RWPE2 (cell line): ENCODE data around the gene MSX1.

Source experiments
- ATAC-seq: fragments of 200-7000 bp; cut with Tn5 transposase; 3 replicates; pipeline ENCODE4 v1.9.1; 2021; ENCODE audit warnings: low read depth
- DNase-seq: peaks from one replicate; pipeline ENCODE4 v3.0.0-alpha.2; 2020; ENCODE audit warnings: low spot score
- H3K27ac ChIP-seq: fragments of 450-650 bp; 2 replicates; pipeline ENCODE4 v1.5.1; 2017; ENCODE audit warnings: mild to moderate bottlenecking; ENCODE audit not compliant: poor library complexity, severe bottlenecking
- H3K27me3 ChIP-seq: fragments of 250-450 bp; sonication (Bioruptor Pico); 2 replicates; pipeline ENCODE4 v1.5.1; 2021; ENCODE audit warnings: mild to moderate bottlenecking, moderate library complexity; ENCODE audit not compliant: insufficient read depth, poor library complexity, severe bottlenecking
- H3K36me3 ChIP-seq: fragments of 250-450 bp; sonication (Bioruptor Pico); 2 replicates; pipeline ENCODE4 v1.5.1; 2020; ENCODE audit warnings: low read depth, mild to moderate bottlenecking, moderate library complexity
- H3K4me1 ChIP-seq: fragments of 250-450 bp; sonication (Bioruptor Pico); 2 replicates; pipeline ENCODE4 v1.5.1; 2021; ENCODE audit warnings: mild to moderate bottlenecking, moderate library complexity; ENCODE audit not compliant: insufficient read depth, poor library complexity, severe bottlenecking
- H3K4me3 ChIP-seq: fragments of 250-450 bp; sonication (Bioruptor Pico); 2 replicates; pipeline ENCODE4 v1.5.1; 2021; ENCODE audit warnings: mild to moderate bottlenecking, moderate library complexity; ENCODE audit not compliant: severe bottlenecking
- H3K9me3 ChIP-seq: fragments of 250-450 bp; sonication (Bioruptor Pico); 2 replicates; pipeline ENCODE4 v1.5.1; 2021; ENCODE audit warnings: mild to moderate bottlenecking, moderate library complexity; ENCODE audit not compliant: severe bottlenecking
- TF ChIP-seq, protein P1 (sequence below): fragments of 450-650 bp; IDR thresholded peaks from one replicate; pipeline ENCODE4 v1.5.1; 2017; ENCODE audit warnings: mild to moderate bottlenecking, moderate library complexity; ENCODE audit not compliant: poor library complexity, severe bottlenecking

Gene MSX1

DNA sequence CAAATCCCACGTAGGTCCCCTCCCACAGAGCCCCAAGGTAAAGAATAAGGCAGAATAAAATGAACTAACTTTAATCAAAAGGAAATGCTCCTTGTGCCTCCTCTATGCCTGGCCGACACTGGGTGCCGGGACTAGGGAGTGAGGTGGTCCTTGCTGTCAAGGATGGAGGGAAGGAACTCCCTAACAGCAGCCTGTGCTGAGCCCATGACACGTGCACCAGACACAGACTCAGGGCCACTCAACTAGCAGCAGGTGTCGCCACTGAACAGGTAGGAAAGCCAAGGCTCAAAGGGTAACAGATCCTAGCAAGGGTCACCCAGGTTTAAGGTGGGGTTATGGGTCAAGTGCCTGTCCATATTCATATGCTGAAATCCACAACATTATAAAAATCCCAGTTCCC is 29.2 kb downstream of the MSX1 start:
- no peaks in the 10 kb centered on the region for H3K9me3 ChIP-seq
- H3K4me1 ChIP-seq = no peaks in the 10 kb centered on the region
- DNase-seq (no peak), ATAC-seq (no peak)
- peaks cover 13% of the 10 kb centered on the region for H3K27me3 ChIP-seq
- H3K27ac ChIP-seq = no peak overlapping the region
- H3K36me3 ChIP-seq = no peaks in the 10 kb centered on the region
- TF ChIP-seq, protein P1, sequence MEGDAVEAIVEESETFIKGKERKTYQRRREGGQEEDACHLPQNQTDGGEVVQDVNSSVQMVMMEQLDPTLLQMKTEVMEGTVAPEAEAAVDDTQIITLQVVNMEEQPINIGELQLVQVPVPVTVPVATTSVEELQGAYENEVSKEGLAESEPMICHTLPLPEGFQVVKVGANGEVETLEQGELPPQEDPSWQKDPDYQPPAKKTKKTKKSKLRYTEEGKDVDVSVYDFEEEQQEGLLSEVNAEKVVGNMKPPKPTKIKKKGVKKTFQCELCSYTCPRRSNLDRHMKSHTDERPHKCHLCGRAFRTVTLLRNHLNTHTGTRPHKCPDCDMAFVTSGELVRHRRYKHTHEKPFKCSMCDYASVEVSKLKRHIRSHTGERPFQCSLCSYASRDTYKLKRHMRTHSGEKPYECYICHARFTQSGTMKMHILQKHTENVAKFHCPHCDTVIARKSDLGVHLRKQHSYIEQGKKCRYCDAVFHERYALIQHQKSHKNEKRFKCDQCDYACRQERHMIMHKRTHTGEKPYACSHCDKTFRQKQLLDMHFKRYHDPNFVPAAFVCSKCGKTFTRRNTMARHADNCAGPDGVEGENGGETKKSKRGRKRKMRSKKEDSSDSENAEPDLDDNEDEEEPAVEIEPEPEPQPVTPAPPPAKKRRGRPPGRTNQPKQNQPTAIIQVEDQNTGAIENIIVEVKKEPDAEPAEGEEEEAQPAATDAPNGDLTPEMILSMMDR = no peak
- no peak overlapping the region for H3K4me3 ChIP-seq

DNA sequence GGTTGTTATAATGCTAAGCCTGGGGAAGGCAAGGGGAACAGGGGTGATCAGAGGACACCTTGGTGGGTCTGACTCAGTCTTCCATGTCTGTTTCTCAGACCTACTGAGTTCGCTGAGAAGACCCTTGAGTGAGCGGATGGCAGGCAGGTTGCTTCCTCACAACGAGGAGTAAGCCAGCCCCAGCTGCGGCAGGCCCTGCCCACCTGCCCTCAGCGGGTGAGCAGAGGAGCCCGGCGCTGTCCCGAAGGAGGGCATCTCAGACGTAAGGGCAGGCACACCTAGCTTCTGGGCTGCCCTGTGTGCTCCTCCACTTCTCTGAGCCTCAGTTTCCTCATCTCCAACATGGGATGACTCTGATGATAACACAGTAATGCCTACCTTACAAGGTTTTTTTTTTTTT is 30.3 kb downstream of the MSX1 start:
- H3K27me3 ChIP-seq = peaks cover 6% of the 10 kb centered on the region
- DNase-seq (no peak), ATAC-seq (no peak)
- H3K9me3 ChIP-seq = no peaks in the 10 kb centered on the region
- H3K4me3 ChIP-seq = no peak overlapping the region
- no peaks in the 10 kb centered on the region for H3K4me1 ChIP-seq
- no peaks in the 10 kb centered on the region for H3K36me3 ChIP-seq
- no peak overlapping the region for H3K27ac ChIP-seq
- TF ChIP-seq, protein P1 = no peak

DNA sequence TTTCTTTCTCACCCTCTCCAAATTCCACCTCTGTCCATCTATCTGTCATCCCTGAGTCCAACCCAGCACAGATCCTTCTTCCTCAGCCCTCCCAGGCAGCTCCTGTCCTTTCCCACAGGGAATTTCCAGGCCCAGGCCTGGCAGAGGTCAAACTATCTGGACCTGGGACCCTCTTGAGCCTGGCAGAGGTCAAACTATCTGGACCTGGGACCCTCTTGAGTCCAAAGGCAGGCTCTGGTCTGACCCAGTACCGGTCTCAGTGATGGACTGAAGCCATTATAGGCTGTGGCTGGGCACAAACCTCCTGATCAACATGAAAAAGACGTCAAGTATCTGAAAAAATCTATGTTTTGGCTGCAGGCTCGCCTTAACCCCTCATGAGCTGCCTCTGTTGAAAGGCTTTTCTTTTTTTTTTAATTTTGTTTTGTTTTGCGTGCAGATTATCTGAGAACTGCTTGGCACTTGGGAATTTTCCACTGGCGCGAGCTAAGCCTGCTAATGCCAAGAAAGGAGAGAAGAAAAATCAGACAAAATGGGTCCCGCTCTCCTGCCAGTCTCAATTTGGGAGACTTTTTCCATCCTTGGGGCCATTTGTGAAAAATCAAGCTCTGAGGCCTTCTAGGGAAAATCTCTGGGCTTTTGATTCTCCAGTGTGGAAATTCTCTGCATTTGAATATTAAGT is 31.2 kb downstream of the MSX1 start:
- DNase-seq (no peak), ATAC-seq (no peak)
- H3K4me1 ChIP-seq = no peaks in the 10 kb centered on the region
- no peak overlapping the region for H3K27ac ChIP-seq
- H3K36me3 ChIP-seq = no peaks in the 10 kb centered on the region
- H3K9me3 ChIP-seq = no peaks in the 10 kb centered on the region
- no peak overlapping the region for H3K4me3 ChIP-seq
- H3K27me3 ChIP-seq = peaks cover 3% of the 10 kb centered on the region
- TF ChIP-seq, protein P1 = no peak

DNA sequence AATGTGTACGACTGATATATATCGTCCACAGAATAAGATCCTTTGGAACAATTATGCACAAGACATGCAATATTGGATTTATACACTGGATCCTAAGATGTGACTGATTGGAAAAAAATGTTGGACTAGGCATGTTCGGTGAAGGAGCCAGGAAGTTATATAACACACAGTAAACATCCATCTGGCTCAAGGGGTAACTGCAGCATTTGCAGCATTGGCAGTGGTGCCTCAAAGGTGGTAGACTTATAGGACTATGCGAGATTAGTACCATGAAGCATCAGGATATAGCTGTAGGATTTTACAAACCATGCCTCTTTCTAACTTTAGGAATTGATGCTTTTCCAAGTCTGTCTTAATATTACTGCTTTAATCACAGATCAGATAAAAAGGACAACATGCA is 34.3 kb downstream of the MSX1 start:
- TF ChIP-seq, protein P1 = no peak
- DNase-seq (no peak), ATAC-seq (no peak)
- no peak overlapping the region for H3K27ac ChIP-seq
- no peaks in the 10 kb centered on the region for H3K36me3 ChIP-seq
- H3K9me3 ChIP-seq = no peaks in the 10 kb centered on the region
- peaks cover 3% of the 10 kb centered on the region for H3K27me3 ChIP-seq
- no peak overlapping the region for H3K4me3 ChIP-seq
- H3K4me1 ChIP-seq = no peaks in the 10 kb centered on the region

DNA sequence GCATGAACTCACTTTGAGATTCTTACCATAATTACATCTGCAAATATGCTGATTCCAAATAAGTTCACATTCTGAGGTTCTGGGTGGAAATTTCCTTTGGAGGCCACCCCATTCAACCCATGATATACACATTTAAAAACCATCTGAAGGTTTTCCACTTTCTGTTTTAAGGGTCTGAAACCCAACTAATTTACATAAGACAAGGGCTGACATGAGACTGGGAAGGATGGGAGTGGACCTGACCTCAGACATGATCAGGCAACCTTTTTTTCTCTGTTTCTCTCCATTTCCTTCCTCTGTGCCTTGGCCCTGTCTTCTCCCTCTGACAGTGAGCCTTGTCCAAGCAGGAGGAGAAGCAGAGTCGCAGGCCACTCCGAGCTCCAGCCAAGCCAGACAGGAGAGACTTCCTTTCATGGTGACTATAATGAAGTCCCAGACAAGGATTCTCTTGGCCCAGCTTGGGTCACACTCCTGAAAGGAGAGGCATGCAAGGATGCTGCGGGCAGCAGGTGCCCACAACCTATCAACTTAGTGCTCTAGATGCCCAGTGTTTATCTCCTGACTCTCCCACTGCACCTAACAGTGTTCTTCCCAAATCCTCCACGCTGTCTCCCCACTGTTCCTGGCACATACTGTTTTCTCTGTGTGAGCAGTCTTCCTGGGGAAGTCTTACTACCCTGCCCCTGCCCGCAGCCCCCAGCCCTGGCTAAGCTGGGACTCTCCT is 39.9 kb downstream of the MSX1 start:
- ATAC-seq = no peak

More for the DNA sequence above, 39.9 kb downstream of the MSX1 start:
- TF ChIP-seq, protein P1 = no peak
- H3K9me3 ChIP-seq = no peaks in the 10 kb centered on the region
- H3K4me3 ChIP-seq = no peak overlapping the region
- H3K4me1 ChIP-seq = no peaks in the 10 kb centered on the region
- H3K36me3 ChIP-seq = no peaks in the 10 kb centered on the region
- DNase-seq = no peak
- no peaks in the 10 kb centered on the region for H3K27me3 ChIP-seq
- no peak overlapping the region for H3K27ac ChIP-seq
